HepG2 (cell line): ENCODE measurements around the gene VSIG10L. TPM values are rescaled to one million over a fixed set of nuclear protein-coding genes. Genes with fewer than 3 reads are reported as not detected.

Experiments used
- ATAC-seq: fragments of 200-7000 bp; cut with Tn5 transposase; 3 replicates; pipeline ENCODE4 v1.9.1; 2020; ENCODE audit warnings: mild to moderate bottlenecking, moderate library complexity
- BruUV-seq: library from RNA; stranded (reverse); fragments of 400-500 nt; replicated peaks from 2 replicates; lab custom pipeline; 2021; lab: Mats Ljungman, UMichigan
- CTCF ChIA-PET: fragments of 300-600 bp; formaldehyde crosslinking; extraction: SDS; loops from one replicate; lab custom pipeline; 2021; ENCODE audit warnings: low total read pairs, inconsistent platforms, low intra/inter-chr PET ratio; lab: Yijun Ruan, JAX
- POLR2A ChIA-PET: fragments of 350-600 bp; sonication (Branson Sonifier 250); formaldehyde crosslinking; loops from one replicate; lab custom pipeline; 2020; ENCODE audit warnings: antibody characterized with exemption, inconsistent platforms; lab: Yijun Ruan, JAX
- DNase-seq: peaks from one replicate; pipeline ENCODE4 v3.0.0-alpha.2; 2015; ENCODE audit warnings: low spot score
- FAIRE-seq: peaks from 3 replicates; lab custom pipeline; 2011; peaks lifted over from hg19 to GRCh38; lab: Jason Lieb, UNC
- H2AFZ ChIP-seq: one replicate; pipeline ENCODE4 v1.6.1; 2011; ENCODE audit warnings: low read length, inconsistent platforms
- H3K27ac ChIP-seq: fragments of 300-600 bp; 3 replicates; pipeline ENCODE4 v1.8.0; 2011; ENCODE audit warnings: mixed run types, mild to moderate bottlenecking, mixed read lengths, low read length, inconsistent platforms; ENCODE audit not compliant: insufficient read depth; ENCODE audit errors: extremely low read length
- H3K27me3 ChIP-seq, 2 experiments: fragments of 200-600 bp in 1 of 2; 2 replicates in 1 of 2; 3 replicates in 1 of 2; pipeline versions ENCODE4 v1.6.0 to v1.8.0; 2011; ENCODE audit warnings: low read length in 2 of 2, mild to moderate bottlenecking in 2 of 2, moderate library complexity in 2 of 2, inconsistent platforms in 1 of 2; ENCODE audit not compliant: insufficient read depth in 2 of 2, control insufficient read depth in 1 of 2
- H3K36me3 ChIP-seq, 2 experiments: fragments of 200-600 bp in 1 of 2; replicated peaks in 1 of 2; 2 replicates in 1 of 2; 3 replicates in 1 of 2; pipeline versions ENCODE4 v1.5.1 to v1.8.0; 2011; ENCODE audit warnings: low read length in 2 of 2, inconsistent platforms in 1 of 2; ENCODE audit not compliant: insufficient read depth in 2 of 2, control insufficient read depth in 1 of 2
- H3K4me1 ChIP-seq: 2 replicates; pipeline ENCODE4 v1.5.1; 2012; ENCODE audit warnings: low read length, inconsistent platforms; ENCODE audit not compliant: insufficient read depth
- H3K4me2 ChIP-seq: 2 replicates; pipeline ENCODE4 v1.6.0; 2011; ENCODE audit warnings: low read depth, low read length, inconsistent platforms
- H3K4me3 ChIP-seq, 3 experiments: fragments of 200-600 bp in 1 of 3; sonication (generic), shearing (Covaris generic) in 1 of 3; replicated peaks in 1 of 3; 2 replicates each; pipeline ENCODE4 v1.5.1; 2011 to 2016; ENCODE audit warnings: low read length in 3 of 3, inconsistent platforms in 2 of 3, low read depth in 2 of 3, mild to moderate bottlenecking in 2 of 3, control low read depth in 1 of 3, mixed read lengths in 1 of 3; ENCODE audit not compliant: insufficient read depth in 1 of 3
- H3K79me2 ChIP-seq: one replicate; pipeline ENCODE4 v1.6.1; 2011; ENCODE audit warnings: low read length, inconsistent platforms; ENCODE audit not compliant: insufficient read depth
- H3K9ac ChIP-seq: 2 replicates; pipeline ENCODE4 v1.6.0; 2011; ENCODE audit warnings: mild to moderate bottlenecking, low read depth, low read length, inconsistent platforms; ENCODE audit not compliant: insufficient read depth
- H3K9me3 ChIP-seq: 2 replicates; pipeline ENCODE4 v1.5.1; 2012; ENCODE audit warnings: mild to moderate bottlenecking, low read length
- H4K20me1 ChIP-seq: 2 replicates; pipeline ENCODE4 v1.6.0; 2011; ENCODE audit warnings: inconsistent platforms, mild to moderate bottlenecking, low read length, moderate library complexity; ENCODE audit not compliant: insufficient read depth
- HMGXB4 ChIP-seq, 2 experiments: sonication (generic) in 1 of 2; formaldehyde crosslinking in 1 of 2; IDR thresholded peaks; 2 replicates each; pipeline versions ENCODE4 v1.4.0 to v1.6.1; 2018 to 2020; ENCODE audit warnings: missing genetic modification reagents in 2 of 2, borderline replicate concordance in 1 of 2, low read depth in 1 of 2, mild to moderate bottlenecking in 1 of 2, missing biosample characterization in 1 of 2
- HOXA5 ChIP-seq: sonication (generic); formaldehyde crosslinking; IDR thresholded peaks from 2 replicates; pipeline ENCODE4 v1.4.0; 2020; ENCODE audit warnings: missing genetic modification reagents
- MATR3 ChIP-seq: sonication (generic); formaldehyde crosslinking; IDR thresholded peaks from 2 replicates; pipeline ENCODE4 v1.4.0; 2020; ENCODE audit warnings: missing genetic modification reagents
- MTERF4 ChIP-seq: sonication (generic); formaldehyde crosslinking; IDR thresholded peaks from 2 replicates; pipeline ENCODE4 v1.8.0; 2023; ENCODE audit warnings: mild to moderate bottlenecking, missing genetic modification reagents
- RARA ChIP-seq: IDR thresholded peaks from 2 replicates; pipeline ENCODE4 v1.6.1; 2016; ENCODE audit warnings: missing genetic modification reagents, missing compliant biosample characterization
- TARDBP ChIP-seq: sonication (generic); formaldehyde crosslinking; IDR thresholded peaks from 2 replicates; pipeline ENCODE4 v1.8.0; 2022; ENCODE audit warnings: mild to moderate bottlenecking, missing genetic modification reagents
- TEAD3 ChIP-seq: optimal IDR thresholded peaks from 2 replicates; pipeline ENCODE3; 2016; ENCODE audit warnings: borderline replicate concordance
- ZBTB1 ChIP-seq: sonication (generic); formaldehyde crosslinking; IDR thresholded peaks from 2 replicates; pipeline ENCODE4 v1.4.0; 2020; ENCODE audit warnings: missing genetic modification reagents, borderline replicate concordance
- ZFX ChIP-seq: sonication (generic); formaldehyde crosslinking; IDR thresholded peaks from 2 replicates; pipeline ENCODE4 v1.4.0; 2020; ENCODE audit warnings: mild to moderate bottlenecking, low read depth, missing genetic modification reagents, moderate library complexity
- ZNF281 ChIP-seq: sonication (generic); formaldehyde crosslinking; IDR thresholded peaks from 2 replicates; pipeline ENCODE4 v1.4.0; 2020; ENCODE audit warnings: missing genetic modification reagents, borderline replicate concordance
- ZNF577 ChIP-seq: sonication (generic); formaldehyde crosslinking; IDR thresholded peaks from 2 replicates; pipeline ENCODE4 v1.4.0; 2020; ENCODE audit warnings: mild to moderate bottlenecking, low read depth, missing genetic modification reagents, borderline replicate concordance
- ZNF644 ChIP-seq: IDR thresholded peaks from 2 replicates; pipeline ENCODE4 v1.6.1; 2016; ENCODE audit warnings: low read depth
- ZNF781 ChIP-seq: sonication (generic); formaldehyde crosslinking; IDR thresholded peaks from 2 replicates; pipeline ENCODE4 v1.5.1; 2020; ENCODE audit warnings: borderline replicate concordance, mild to moderate bottlenecking, missing genetic modification reagents; ENCODE audit errors: not compliant biosample characterization
- WGBS: methylation state at CpG from one replicate; pipeline ENCODE4 v1.1.6; 2017; ENCODE audit warnings: low lambda C conversion rate; 5-methylcytosine and 5-hydroxymethylcytosine counted together
- in situ Hi-C: cut with HindIII; loops from 2 replicates; pipeline ENCODE4 v1.10.0; 2017; ENCODE audit warnings: low pct_unique_long_range_greater_than_20kb; ENCODE audit not compliant: extremely low pct_ligation_motif_present
- intact Hi-C: fragments of 100-400 bp; cut with micrococcal nuclease; formaldehyde crosslinking; loops from one replicate; pipeline ENCODE4 v1.10.0; 2022; ENCODE audit not compliant: unreplicated experiment
- polyA plus RNA-seq, 8 experiments: library from polyadenylated mRNA; depleted of rRNA in 3 of 8; stranded (reverse) in 7 of 8; unstranded in 1 of 8; fragments of >200 nt; fragmentation: Illumina TruSeq in 4 of 8; extraction: Trizol in 4 of 8; gene quantifications; 2 replicates each; pipeline versions ENCODE4 v1.2.1 to v1.2.3, GENCODE V29; 2011 to 2016; ENCODE audit warnings: low read depth in 4 of 8, missing spikeins in 1 of 8, mixed read lengths in 1 of 8; ENCODE audit not compliant: insufficient read depth in 1 of 8
- total RNA-seq, 5 experiments: library from RNA; depleted of rRNA; stranded (reverse); fragments of >200 nt; fragmentation: Illumina TruSeq; extraction: Trizol; gene quantifications; 2 replicates each; pipeline ENCODE4 v1.2.3, GENCODE V29; 2016; ENCODE audit warnings: low read depth in 1 of 5
- TF ChIP-seq, protein P1 (sequence below): sonication (generic); formaldehyde crosslinking; conservative IDR thresholded peaks from 2 replicates; pipeline ENCODE4 v1.4.0; 2020; ENCODE audit warnings: missing genetic modification reagents
- TF ChIP-seq, protein P2 (sequence below): sonication (generic); formaldehyde crosslinking; IDR thresholded peaks from 2 replicates; pipeline ENCODE4 v1.5.1; 2020; ENCODE audit warnings: missing genetic modification reagents, mild to moderate bottlenecking, borderline replicate concordance

The VSIG10L gene
- total and polyA plus RNA-seq, 2 of the 13 experiments (the other 11 are each of a cell fraction or from before 2014, with no cell fraction given): 2.7 to 8.5 TPM

DNA sequence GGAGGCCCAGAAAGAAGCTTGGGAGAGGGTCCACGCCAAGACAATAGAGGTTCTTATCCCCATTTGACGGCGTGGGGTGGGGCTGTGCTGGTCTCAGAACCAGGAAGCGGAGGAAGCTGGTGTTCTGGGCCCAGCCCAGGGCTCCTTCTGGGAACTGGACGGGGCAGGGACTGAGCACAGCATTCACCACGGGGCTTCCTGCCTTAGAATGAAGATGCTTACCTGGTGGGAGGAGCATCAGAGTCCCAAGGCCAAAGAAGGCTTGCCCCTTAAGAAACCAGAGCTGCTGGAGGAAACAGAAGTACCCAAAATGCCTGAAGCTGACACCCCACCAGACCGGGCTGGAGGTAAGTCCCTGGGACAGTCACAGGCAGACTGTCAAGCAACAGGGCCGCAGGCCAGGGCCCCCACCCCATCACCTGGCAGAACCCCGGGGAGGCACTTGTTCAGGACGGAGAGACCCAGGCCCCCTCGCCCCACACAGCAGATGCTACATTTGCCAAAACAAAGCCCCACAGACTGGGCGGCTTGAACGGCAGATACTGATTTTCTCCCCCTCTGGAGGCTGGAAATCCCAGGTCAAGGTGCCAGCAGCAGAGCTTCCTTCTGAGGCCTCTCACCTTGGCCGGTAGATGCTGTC lies 48.2 kb downstream of the VSIG10L start:
- H3K79me2 ChIP-seq: no peaks in the 10 kb centered on the region
- no TSS peak for BruUV-seq
- in situ Hi-C loops: loop anchor here (25.0 kb wide), 1 partner anchor 344 kb away; the partner anchor contains the start of genes SIGLEC14 and SIGLEC5
- no peak overlapping the region for H3K4me3 ChIP-seq
- intact Hi-C loops: no loop called here
- ATAC-seq (no peak), DNase-seq (no peak), FAIRE-seq (no peak)
- no peak overlapping the region for H2AFZ ChIP-seq
- ChIA-PET CTCF (no interaction called here), POLR2A (no interaction called here)
- H3K9me3 ChIP-seq: no peaks in the 10 kb centered on the region
- no peak overlapping the region for H3K27ac ChIP-seq
- peaks cover 5 to 56% of the 10 kb centered on the region in 2 experiments; a peak in 4 of 5 replicates for H3K27me3 ChIP-seq
- H3K36me3 ChIP-seq: no peaks in the 10 kb centered on the region
- WGBS: 34% methylated on average over 3 of the region's 14 CpGs
- H3K9ac ChIP-seq: no peak overlapping the region
- no peak overlapping the region for H3K4me2 ChIP-seq
- no peaks in the 10 kb centered on the region for H3K4me1 ChIP-seq
- no peaks in the 10 kb centered on the region for H4K20me1 ChIP-seq
- TF ChIP-seq, protein P1, sequence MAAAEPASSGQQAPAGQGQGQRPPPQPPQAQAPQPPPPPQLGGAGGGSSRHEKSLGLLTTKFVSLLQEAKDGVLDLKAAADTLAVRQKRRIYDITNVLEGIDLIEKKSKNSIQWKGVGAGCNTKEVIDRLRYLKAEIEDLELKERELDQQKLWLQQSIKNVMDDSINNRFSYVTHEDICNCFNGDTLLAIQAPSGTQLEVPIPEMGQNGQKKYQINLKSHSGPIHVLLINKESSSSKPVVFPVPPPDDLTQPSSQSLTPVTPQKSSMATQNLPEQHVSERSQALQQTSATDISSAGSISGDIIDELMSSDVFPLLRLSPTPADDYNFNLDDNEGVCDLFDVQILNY (CRISPR knock-in tag): no peak
- TF ChIP-seq, protein P2, sequence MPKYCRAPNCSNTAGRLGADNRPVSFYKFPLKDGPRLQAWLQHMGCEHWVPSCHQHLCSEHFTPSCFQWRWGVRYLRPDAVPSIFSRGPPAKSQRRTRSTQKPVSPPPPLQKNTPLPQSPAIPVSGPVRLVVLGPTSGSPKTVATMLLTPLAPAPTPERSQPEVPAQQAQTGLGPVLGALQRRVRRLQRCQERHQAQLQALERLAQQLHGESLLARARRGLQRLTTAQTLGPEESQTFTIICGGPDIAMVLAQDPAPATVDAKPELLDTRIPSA: no peak
- no peak for TF ChIP-seq TEAD3 (CRISPR knock-in tag)
- no peak for TF ChIP-seq ZFX (CRISPR knock-in tag)
- TF ChIP-seq HMGXB4 (CRISPR knock-in tag; IDR thresholded peaks at IDR 0.05; ENCODE audit: borderline replicate concordance in 1 of 2, low read depth in 1 of 2): no peak
- no peak for TF ChIP-seq ZNF781 (CRISPR knock-in tag)
- TF ChIP-seq MATR3 (CRISPR knock-in tag): no peak
- TF ChIP-seq ZBTB1 (CRISPR knock-in tag): no peak
- no peak for TF ChIP-seq TARDBP (CRISPR knock-in tag)
- no peak for TF ChIP-seq ZNF644 (CRISPR knock-in tag)
- TF ChIP-seq ZNF281: no peak
- TF ChIP-seq RARA (CRISPR knock-in tag): no peak
- no peak for TF ChIP-seq ZNF577 (CRISPR knock-in tag)
- TF ChIP-seq MTERF4: no peak
- no peak for TF ChIP-seq HOXA5 (CRISPR knock-in tag)
